Astrocyte (in vitro differentiated cells and primary cell): ENCODE data around the gene MGMT. TPM values are rescaled to one million over a fixed set of nuclear protein-coding genes. Genes with fewer than 3 reads are reported as not detected.

Experiments
- DNase-seq: peaks from one replicate; pipeline ENCODE4 v3.0.0-alpha.2; 2010; ENCODE audit warnings: low read depth
- FAIRE-seq: peaks from 2 replicates; lab custom pipeline; 2011; peaks lifted over from hg19 to GRCh38; lab: Jason Lieb, UNC
- H2AFZ ChIP-seq: 2 replicates; pipeline ENCODE4 v1.6.0; 2012; ENCODE audit warnings: low read depth, low read length, inconsistent platforms
- H3K27ac ChIP-seq: 2 replicates; pipeline ENCODE4 v1.5.1; 2011; ENCODE audit warnings: low read depth, low read length, inconsistent platforms
- H3K27me3 ChIP-seq: 2 replicates; pipeline ENCODE4 v1.6.0; 2011; ENCODE audit warnings: low read length, inconsistent platforms; ENCODE audit not compliant: insufficient read depth
- H3K36me3 ChIP-seq: 2 replicates; pipeline ENCODE4 v1.5.1; 2011; ENCODE audit warnings: low read length, inconsistent platforms; ENCODE audit not compliant: insufficient read depth
- H3K4me1 ChIP-seq: 2 replicates; pipeline ENCODE4 v1.5.1; 2011; ENCODE audit warnings: low read length, inconsistent platforms; ENCODE audit not compliant: insufficient read depth
- H3K4me2 ChIP-seq: 2 replicates; pipeline ENCODE4 v1.6.0; 2012; ENCODE audit warnings: low read length, inconsistent platforms
- H3K4me3 ChIP-seq: 2 replicates; pipeline ENCODE4 v1.5.1; 2011; ENCODE audit warnings: low read depth, mild to moderate bottlenecking, low read length, inconsistent platforms; ENCODE audit not compliant: insufficient read depth
- H3K79me2 ChIP-seq: 2 replicates; pipeline ENCODE4 v1.6.0; 2012; ENCODE audit warnings: mild to moderate bottlenecking, low read length, inconsistent platforms; ENCODE audit not compliant: insufficient read depth
- H3K9ac ChIP-seq: 2 replicates; pipeline ENCODE4 v1.6.0; 2012; ENCODE audit warnings: mild to moderate bottlenecking, low read length, inconsistent platforms
- H3K9me3 ChIP-seq: 2 replicates; pipeline ENCODE4 v1.5.1; 2012; ENCODE audit warnings: low read depth, mild to moderate bottlenecking, low read length, inconsistent platforms; ENCODE audit not compliant: insufficient read depth
- H4K20me1 ChIP-seq: 2 replicates; pipeline ENCODE4 v1.6.0; 2012; ENCODE audit warnings: low read length, inconsistent platforms; ENCODE audit not compliant: insufficient read depth
- H3K27ac Mint-ChIP-seq: one replicate; pipeline ENCODE4 v1.8.0; 2021; ENCODE audit warnings: mild to moderate bottlenecking, mixed read lengths; ENCODE audit not compliant: unreplicated experiment
- H3K27me3 Mint-ChIP-seq: one replicate; pipeline ENCODE4 v1.8.0; 2021; ENCODE audit warnings: low read depth, mixed read lengths; ENCODE audit not compliant: unreplicated experiment
- H3K36me3 Mint-ChIP-seq: one replicate; pipeline ENCODE4 v1.8.0; 2021; ENCODE audit warnings: low read depth, mixed read lengths; ENCODE audit not compliant: unreplicated experiment
- H3K4me1 Mint-ChIP-seq: one replicate; pipeline ENCODE4 v1.8.0; 2021; ENCODE audit warnings: low read depth, mixed read lengths; ENCODE audit not compliant: unreplicated experiment
- H3K4me3 Mint-ChIP-seq: one replicate; pipeline ENCODE4 v1.8.0; 2021; ENCODE audit warnings: mild to moderate bottlenecking, moderate library complexity, mixed read lengths; ENCODE audit not compliant: unreplicated experiment
- H3K9me3 Mint-ChIP-seq: one replicate; pipeline ENCODE4 v1.8.0; 2021; ENCODE audit warnings: mild to moderate bottlenecking, mixed read lengths; ENCODE audit not compliant: unreplicated experiment
- EZH2 ChIP-seq: IDR thresholded peaks from 2 replicates; pipeline ENCODE4 v1.6.1; 2012; ENCODE audit warnings: mild to moderate bottlenecking, low read length, inconsistent platforms; ENCODE audit not compliant: insufficient read depth
- total RNA-seq: library from RNA; stranded (reverse); gene quantifications from 2 replicates; pipeline ENCODE4 v1.2.1, GENCODE V29; 2021
- TF ChIP-seq, protein P1 (sequence below): IDR thresholded peaks from 2 replicates; pipeline ENCODE4 v1.5.1; 2011; ENCODE audit warnings: low read depth, mild to moderate bottlenecking, inconsistent platforms, low read length, moderate library complexity; ENCODE audit not compliant: insufficient read depth

Gene MGMT
- total RNA-seq, 1 donor from 2014 or later = 9.5 TPM

DNA sequence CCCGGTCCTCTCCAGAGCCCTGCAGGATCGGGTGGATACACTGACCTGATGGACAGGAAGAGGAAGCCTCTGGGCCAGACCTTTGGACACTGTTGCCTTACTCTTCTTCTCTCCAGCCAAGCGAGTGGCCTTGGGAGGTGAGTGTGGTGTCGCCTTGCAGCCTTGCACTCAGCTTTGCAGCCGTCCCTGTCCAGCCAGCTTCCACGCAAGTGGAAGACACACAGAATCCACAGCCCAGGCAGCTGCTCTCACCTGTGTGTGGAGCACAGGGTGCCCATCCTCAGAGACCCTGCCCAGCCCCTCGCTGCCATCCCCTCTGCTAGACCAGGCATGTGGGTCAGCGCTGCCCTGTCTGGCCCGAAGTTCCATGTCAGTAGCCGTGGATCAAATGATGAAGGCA, 258.0 kb downstream of the MGMT start:
- H3K36me3 Mint-ChIP-seq = peaks cover 7% of the 10 kb centered on the region
- TF ChIP-seq, protein P1, sequence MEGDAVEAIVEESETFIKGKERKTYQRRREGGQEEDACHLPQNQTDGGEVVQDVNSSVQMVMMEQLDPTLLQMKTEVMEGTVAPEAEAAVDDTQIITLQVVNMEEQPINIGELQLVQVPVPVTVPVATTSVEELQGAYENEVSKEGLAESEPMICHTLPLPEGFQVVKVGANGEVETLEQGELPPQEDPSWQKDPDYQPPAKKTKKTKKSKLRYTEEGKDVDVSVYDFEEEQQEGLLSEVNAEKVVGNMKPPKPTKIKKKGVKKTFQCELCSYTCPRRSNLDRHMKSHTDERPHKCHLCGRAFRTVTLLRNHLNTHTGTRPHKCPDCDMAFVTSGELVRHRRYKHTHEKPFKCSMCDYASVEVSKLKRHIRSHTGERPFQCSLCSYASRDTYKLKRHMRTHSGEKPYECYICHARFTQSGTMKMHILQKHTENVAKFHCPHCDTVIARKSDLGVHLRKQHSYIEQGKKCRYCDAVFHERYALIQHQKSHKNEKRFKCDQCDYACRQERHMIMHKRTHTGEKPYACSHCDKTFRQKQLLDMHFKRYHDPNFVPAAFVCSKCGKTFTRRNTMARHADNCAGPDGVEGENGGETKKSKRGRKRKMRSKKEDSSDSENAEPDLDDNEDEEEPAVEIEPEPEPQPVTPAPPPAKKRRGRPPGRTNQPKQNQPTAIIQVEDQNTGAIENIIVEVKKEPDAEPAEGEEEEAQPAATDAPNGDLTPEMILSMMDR = no peak
- TF ChIP-seq EZH2 = no peak
- H3K27me3 Mint-ChIP-seq = peaks cover 3% of the 10 kb centered on the region
- DNase-seq (no peak), FAIRE-seq (no peak)
- no peak overlapping the region for H2AFZ ChIP-seq
- no peak overlapping the region for H3K4me3 ChIP-seq
- H3K27me3 ChIP-seq = no peaks in the 10 kb centered on the region
- no peaks in the 10 kb centered on the region for H3K4me1 ChIP-seq
- peaks cover 17% of the 10 kb centered on the region for H3K9me3 Mint-ChIP-seq
- H3K4me3 Mint-ChIP-seq = no peak overlapping the region
- H3K27ac Mint-ChIP-seq = no peak overlapping the region
- no peak overlapping the region for H3K27ac ChIP-seq
- H3K4me2 ChIP-seq = no peak overlapping the region
- peaks cover 15% of the 10 kb centered on the region for H3K9me3 ChIP-seq
- no peaks in the 10 kb centered on the region for H3K36me3 ChIP-seq
- no peaks in the 10 kb centered on the region for H4K20me1 ChIP-seq
- no peaks in the 10 kb centered on the region for H3K79me2 ChIP-seq
- H3K4me1 Mint-ChIP-seq = peaks cover 2% of the 10 kb centered on the region
- no peak overlapping the region for H3K9ac ChIP-seq

DNA sequence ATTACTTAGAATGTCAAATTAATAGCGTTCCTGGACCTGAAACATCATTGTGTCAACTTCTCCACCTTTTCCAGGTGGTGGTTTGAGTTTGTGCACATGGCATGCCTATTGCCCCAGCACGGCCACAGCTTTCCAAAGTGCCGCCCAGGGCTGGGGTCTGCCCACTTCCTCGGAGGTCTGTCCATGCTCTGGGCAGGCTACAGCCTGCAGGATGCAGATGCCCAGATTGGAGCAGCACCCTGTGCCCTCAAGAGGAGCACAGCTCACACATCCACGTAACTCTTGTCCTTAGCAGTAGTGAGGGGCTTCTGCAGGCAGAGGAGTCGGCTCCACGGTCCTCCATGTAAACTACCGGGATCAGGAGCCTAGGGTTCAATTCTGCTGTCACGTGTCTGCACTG, 258.4 kb downstream of the MGMT start:
- TF ChIP-seq, protein P1 = no peak
- no peak for TF ChIP-seq EZH2
- no peak overlapping the region for H3K4me3 Mint-ChIP-seq

GRCh38 chr10:129725890-129726631, 259.0 kb downstream of the MGMT start:
- Histone ChIP-seq H3K79me2 (no peaks in the 10 kb centered on the region), H4K20me1 (no peaks in the 10 kb centered on the region), H3K4me1 (no peaks in the 10 kb centered on the region), H3K9me3 (peaks cover 13% of the 10 kb centered on the region), H3K27me3 (no peaks in the 10 kb centered on the region), H3K27ac (no peak overlapping the region), H3K4me3 (no peak overlapping the region), H3K9ac (no peak overlapping the region), H2AFZ (no peak overlapping the region), H3K4me2 (no peak overlapping the region), H3K36me3 (no peaks in the 10 kb centered on the region)
- Mint-ChIP-seq H3K9me3 (peaks cover 18% of the 10 kb centered on the region), H3K36me3 (peaks cover 7% of the 10 kb centered on the region), H3K4me1 (peaks cover under 1% of the 10 kb centered on the region), H3K27me3 (peaks cover 3% of the 10 kb centered on the region), H3K27ac (no peak overlapping the region), H3K4me3 (no peak overlapping the region)
- FAIRE-seq = no peak
- TF ChIP-seq EZH2 = no peak
- TF ChIP-seq, protein P1 = no peak
- no peak for DNase-seq

More for the DNA sequence above, 258.4 kb downstream of the MGMT start:
- Histone ChIP-seq H4K20me1 (no peaks in the 10 kb centered on the region), H3K4me2 (no peak overlapping the region), H3K36me3 (no peaks in the 10 kb centered on the region), H3K79me2 (no peaks in the 10 kb centered on the region), H3K27me3 (no peaks in the 10 kb centered on the region), H3K27ac (no peak overlapping the region), H3K9me3 (peaks cover 13% of the 10 kb centered on the region), H2AFZ (no peak overlapping the region), H3K4me1 (no peaks in the 10 kb centered on the region), H3K9ac (no peak overlapping the region), H3K4me3 (no peak overlapping the region)
- Mint-ChIP-seq H3K4me1 (peaks cover 2% of the 10 kb centered on the region), H3K9me3 (peaks cover 18% of the 10 kb centered on the region), H3K27ac (no peak overlapping the region), H3K27me3 (peaks cover 3% of the 10 kb centered on the region), H3K36me3 (peaks cover 7% of the 10 kb centered on the region)
- DNase-seq (no peak), FAIRE-seq (no peak)
